ENCODE measurements around the gene SLCO2B1. TPM values are rescaled to one million over a fixed set of nuclear protein-coding genes. Genes with fewer than 3 reads are reported as not detected.

SLCO2B1 gene
- total RNA-seq, 1 donor from 2014 or later, result 19.2 TPM

GRCh38 chr11:75170516-75171201 lies 19.8 kb downstream of the SLCO2B1 start:
- DNase-seq (ENCODE audit: low spot score), result peak; percentile 59
- Mint-ChIP-seq H3K4me1 (ENCODE audit: low read depth) (no peaks in the 10 kb centered on the region), H3K9me3 (ENCODE audit: low read depth) (no peaks in the 10 kb centered on the region), H3K27ac (ENCODE audit: unreplicated experiment) (no peak overlapping the region), H3K27me3 (ENCODE audit: low read depth) (peaks cover 5% of the 10 kb centered on the region), H3K4me3 (ENCODE audit: unreplicated experiment) (no peak overlapping the region), H3K36me3 (ENCODE audit: low read depth) (peaks cover 2% of the 10 kb centered on the region)
- TF ChIP-seq CTCF (IDR thresholded peaks at IDR 0.05), result no peak

- peak; percentile 58 for DNase-seq (ENCODE audit: low spot score)
- peaks cover 1% of the 10 kb centered on the region for H3K27me3 Mint-ChIP-seq (ENCODE audit: low read depth)
- H3K4me1 Mint-ChIP-seq (ENCODE audit: low read depth), result no peaks in the 10 kb centered on the region
- H3K4me3 Mint-ChIP-seq (ENCODE audit: unreplicated experiment), result no peak overlapping the region
- no peak for TF ChIP-seq CTCF (IDR thresholded peaks at IDR 0.05)
- H3K9me3 Mint-ChIP-seq (ENCODE audit: low read depth), result no peaks in the 10 kb centered on the region
- no peak overlapping the region for H3K27ac Mint-ChIP-seq (ENCODE audit: unreplicated experiment)
- H3K36me3 Mint-ChIP-seq (ENCODE audit: low read depth), result peaks cover 2% of the 10 kb centered on the region
These were observed 22.4 kb downstream of the SLCO2B1 start for GRCh38 chr11:75173336-75173735.

- Mint-ChIP-seq H3K27ac (ENCODE audit: unreplicated experiment) (no peak overlapping the region), H3K36me3 (ENCODE audit: low read depth) (peaks cover 2% of the 10 kb centered on the region), H3K4me1 (ENCODE audit: low read depth) (no peaks in the 10 kb centered on the region), H3K9me3 (ENCODE audit: low read depth) (no peaks in the 10 kb centered on the region), H3K27me3 (ENCODE audit: low read depth) (peaks cover 1% of the 10 kb centered on the region), H3K4me3 (ENCODE audit: unreplicated experiment) (no peak overlapping the region)
- peak; percentile 17 for DNase-seq (ENCODE audit: low spot score)
- no peak for TF ChIP-seq CTCF (IDR thresholded peaks at IDR 0.05)
These were observed 24.0 kb downstream of the SLCO2B1 start for GRCh38 chr11:75174781-75175370.

GRCh38 chr11:75182664-75183063 lies 31.8 kb downstream of the SLCO2B1 start:
- Mint-ChIP-seq H3K27ac (ENCODE audit: unreplicated experiment) (no peak overlapping the region), H3K4me3 (ENCODE audit: unreplicated experiment) (no peak overlapping the region), H3K9me3 (ENCODE audit: low read depth) (no peaks in the 10 kb centered on the region), H3K27me3 (ENCODE audit: low read depth) (peaks cover 10% of the 10 kb centered on the region), H3K36me3 (ENCODE audit: low read depth) (no peaks in the 10 kb centered on the region), H3K4me1 (ENCODE audit: low read depth) (no peaks in the 10 kb centered on the region)
- TF ChIP-seq CTCF (IDR thresholded peaks at IDR 0.05), result no peak
- DNase-seq (ENCODE audit: low spot score), result peak; percentile 32

- H3K9me3 Mint-ChIP-seq (ENCODE audit: low read depth), result no peaks in the 10 kb centered on the region
- peak; percentile 24 for DNase-seq (ENCODE audit: low spot score)
These were observed 33.1 kb downstream of the SLCO2B1 start for GRCh38 chr11:75184051-75184450.

More at GRCh38 chr11:75184051-75184450, 33.1 kb downstream of the SLCO2B1 start:
- no peak overlapping the region for H3K27ac Mint-ChIP-seq (ENCODE audit: unreplicated experiment)
- H3K27me3 Mint-ChIP-seq (ENCODE audit: low read depth), result peaks cover 10% of the 10 kb centered on the region
- no peaks in the 10 kb centered on the region for H3K36me3 Mint-ChIP-seq (ENCODE audit: low read depth)
- no peak overlapping the region for H3K4me3 Mint-ChIP-seq (ENCODE audit: unreplicated experiment)
- TF ChIP-seq CTCF (IDR thresholded peaks at IDR 0.05), result no peak
- no peaks in the 10 kb centered on the region for H3K4me1 Mint-ChIP-seq (ENCODE audit: low read depth)

Data from chondrocyte (in vitro differentiated cells).